BJ (cell line): Measurements from ENCODE around the gene STARD10. TPM values are rescaled to one million over a fixed set of nuclear protein-coding genes. Genes with fewer than 3 reads are reported as not detected.

Experiments used
- CTCF ChIA-PET: fragments of 350-600 bp; formaldehyde crosslinking; extraction: SDS; loops from one replicate; lab custom pipeline; 2021; ENCODE audit warnings: antibody characterized with exemption, inconsistent platforms; lab: Yijun Ruan, JAX
- POLR2A ChIA-PET: fragments of 300-600 bp; sonication (Branson Sonifier 250); formaldehyde crosslinking; extraction: SDS; loops from one replicate; lab custom pipeline; 2021; ENCODE audit warnings: antibody characterized with exemption; lab: Charles Lee
- DNase-seq: peaks from one replicate; pipeline ENCODE4 v3.0.0-alpha.2; 2011; ENCODE audit warnings: low read depth
- H3K27me3 ChIP-seq: 2 replicates; pipeline ENCODE4 v1.6.0; 2011; ENCODE audit warnings: low read length; ENCODE audit not compliant: control insufficient read depth, insufficient read depth
- H3K36me3 ChIP-seq: 2 replicates; pipeline ENCODE4 v1.5.1; 2011; ENCODE audit warnings: low read length; ENCODE audit not compliant: control insufficient read depth, insufficient read depth
- H3K4me3 ChIP-seq: 2 replicates; pipeline ENCODE4 v1.5.1; 2011; ENCODE audit warnings: low read depth, mild to moderate bottlenecking, control low read depth, low read length
- polyA plus RNA-seq: library from polyadenylated mRNA; depleted of rRNA; stranded (reverse); fragments of >200 nt; gene quantifications from 2 replicates; pipeline ENCODE4 v1.2.3, GENCODE V29; 2011
- TF ChIP-seq, protein P1 (sequence below): IDR thresholded peaks from 2 replicates; pipeline ENCODE4 v1.5.1; 2011; ENCODE audit warnings: low read depth, mild to moderate bottlenecking, control low read depth, inconsistent platforms, low read length, moderate library complexity; ENCODE audit not compliant: insufficient read depth

STARD10 gene
- polyA plus RNA-seq, 1 experiment, result 37.1 TPM

- Histone ChIP-seq H3K27me3 (no peaks in the 10 kb centered on the region; the same call in 1 of the 2 replicates), H3K4me3 (no peak overlapping the region), H3K36me3 (no peaks in the 10 kb centered on the region)
- TF ChIP-seq, protein P1, sequence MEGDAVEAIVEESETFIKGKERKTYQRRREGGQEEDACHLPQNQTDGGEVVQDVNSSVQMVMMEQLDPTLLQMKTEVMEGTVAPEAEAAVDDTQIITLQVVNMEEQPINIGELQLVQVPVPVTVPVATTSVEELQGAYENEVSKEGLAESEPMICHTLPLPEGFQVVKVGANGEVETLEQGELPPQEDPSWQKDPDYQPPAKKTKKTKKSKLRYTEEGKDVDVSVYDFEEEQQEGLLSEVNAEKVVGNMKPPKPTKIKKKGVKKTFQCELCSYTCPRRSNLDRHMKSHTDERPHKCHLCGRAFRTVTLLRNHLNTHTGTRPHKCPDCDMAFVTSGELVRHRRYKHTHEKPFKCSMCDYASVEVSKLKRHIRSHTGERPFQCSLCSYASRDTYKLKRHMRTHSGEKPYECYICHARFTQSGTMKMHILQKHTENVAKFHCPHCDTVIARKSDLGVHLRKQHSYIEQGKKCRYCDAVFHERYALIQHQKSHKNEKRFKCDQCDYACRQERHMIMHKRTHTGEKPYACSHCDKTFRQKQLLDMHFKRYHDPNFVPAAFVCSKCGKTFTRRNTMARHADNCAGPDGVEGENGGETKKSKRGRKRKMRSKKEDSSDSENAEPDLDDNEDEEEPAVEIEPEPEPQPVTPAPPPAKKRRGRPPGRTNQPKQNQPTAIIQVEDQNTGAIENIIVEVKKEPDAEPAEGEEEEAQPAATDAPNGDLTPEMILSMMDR, result no peak
- ChIA-PET POLR2A (no interaction called here), CTCF (interaction anchor here (1.1 kb wide), 1 partner anchor 33 kb away, joined by 3 read pairs; no protein-coding TSS in a partner anchor)
- no peak for DNase-seq
Measured at GRCh38 chr11:72758690-72759389, 35.0 kb downstream of the STARD10 start.

GRCh38 chr11:72758304-72758689, 35.5 kb downstream of the STARD10 start:
- Histone ChIP-seq H3K4me3 (no peak overlapping the region), H3K27me3 (no peaks in the 10 kb centered on the region), H3K36me3 (no peaks in the 10 kb centered on the region)
- no peak for DNase-seq
- ChIA-PET CTCF (no interaction called here), POLR2A (no interaction called here)
- TF ChIP-seq, protein P1, result no peak

DNA sequence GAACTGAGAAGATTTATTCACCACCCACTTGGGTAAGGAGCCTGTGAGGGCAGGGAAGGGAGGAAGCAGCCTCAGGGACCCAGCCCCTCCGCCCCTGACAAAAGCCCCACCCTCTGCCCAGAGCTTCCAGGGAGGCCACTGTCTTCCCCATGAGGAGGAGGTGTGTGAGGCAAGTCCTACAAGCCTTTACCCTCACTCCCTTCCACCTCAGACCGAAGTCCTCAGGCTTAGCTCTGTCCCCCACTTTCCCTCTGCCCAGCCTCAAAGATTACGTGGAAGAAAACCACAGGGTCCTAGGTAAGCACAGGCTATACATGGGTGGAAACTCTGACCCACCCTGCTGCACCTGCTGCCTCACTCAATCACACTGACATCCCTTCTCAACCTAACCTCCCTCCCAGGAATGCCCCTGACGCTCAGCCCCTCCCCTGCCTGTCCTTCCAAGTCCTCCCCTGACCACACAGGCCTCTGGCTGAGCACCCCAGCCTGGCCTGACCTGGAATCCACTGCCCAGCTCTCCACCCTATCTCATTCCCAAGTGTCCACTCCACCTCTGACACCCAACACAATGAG, 38.0 kb downstream of the STARD10 start:
- Histone ChIP-seq H3K27me3 (no peaks in the 10 kb centered on the region), H3K36me3 (no peaks in the 10 kb centered on the region), H3K4me3 (no peak overlapping the region)
- ChIA-PET POLR2A (no interaction called here), CTCF (no interaction called here)
- TF ChIP-seq, protein P1, result no peak
- no peak for DNase-seq

- POLR2A ChIA-PET, result no interaction called here
- no peak for DNase-seq
Measured at GRCh38 chr11:72754544-72755155, 39.2 kb downstream of the STARD10 start.

DNA sequence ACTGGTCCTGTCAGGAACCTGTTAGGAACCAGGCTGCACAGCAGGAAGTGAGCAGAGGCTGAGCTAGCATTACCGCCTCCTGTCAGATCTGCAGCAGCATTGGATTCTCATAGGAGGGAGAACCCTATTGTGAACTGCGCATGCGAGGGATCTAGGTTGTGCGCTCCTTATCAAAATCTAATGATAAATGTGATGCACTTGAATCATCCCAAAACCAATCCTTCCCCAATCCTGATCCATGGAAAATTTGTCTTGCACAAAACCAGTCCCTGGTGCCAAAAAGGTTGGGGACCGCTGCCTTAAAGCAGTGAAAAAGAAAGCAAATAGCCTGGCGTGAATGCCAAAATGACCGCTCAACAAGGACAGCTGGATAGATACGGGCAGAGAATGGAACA, 39.7 kb downstream of the STARD10 start:
- Histone ChIP-seq H3K36me3 (no peaks in the 10 kb centered on the region), H3K4me3 (no peak overlapping the region), H3K27me3 (no peaks in the 10 kb centered on the region)
- DNase-seq, result no peak
- CTCF ChIA-PET, result interaction anchor here (1.3 kb wide), 1 partner anchor 11 kb away, joined by 4 read pairs; no protein-coding TSS in a partner anchor
- POLR2A ChIA-PET, result no interaction called here
- TF ChIP-seq, protein P1, result no peak

More at GRCh38 chr11:72754544-72755155, 39.2 kb downstream of the STARD10 start:
- Histone ChIP-seq H3K36me3 (no peaks in the 10 kb centered on the region), H3K4me3 (no peak overlapping the region), H3K27me3 (no peaks in the 10 kb centered on the region)
- CTCF ChIA-PET, result no interaction called here
- TF ChIP-seq, protein P1, result no peak
